ENCODE results near the gene NME2.

The NME2 gene

GRCh38 chr17:51189628-51190027 is 23.4 kb downstream of the NME2 start:
- DNase-seq = no peak
- in situ Hi-C loops (cut with MboI; ENCODE audit: low pct_unique_long_range_greater_than_20kb, low sequenced_read_pairs) = no loop called here

- in situ Hi-C loops (cut with MboI; ENCODE audit: low pct_unique_long_range_greater_than_20kb, low sequenced_read_pairs) = no loop called here
- no peak for DNase-seq
These were observed 25.7 kb downstream of the NME2 start for GRCh38 chr17:51191895-51192294.

- no peak for DNase-seq
- in situ Hi-C loops (cut with MboI; ENCODE audit: low pct_unique_long_range_greater_than_20kb, low sequenced_read_pairs) = no loop called here
These were observed 31.5 kb downstream of the NME2 start for GRCh38 chr17:51197754-51198153.

- in situ Hi-C loops (cut with MboI; ENCODE audit: low pct_unique_long_range_greater_than_20kb, low sequenced_read_pairs) = no loop called here
These were observed 34.1 kb downstream of the NME2 start for GRCh38 chr17:51200295-51200694.

GRCh38 chr17:51200846-51201245 is 34.6 kb downstream of the NME2 start:
- DNase-seq = no peak
- in situ Hi-C loops (cut with MboI; ENCODE audit: low pct_unique_long_range_greater_than_20kb, low sequenced_read_pairs) = no loop called here

More at GRCh38 chr17:51200295-51200694, 34.1 kb downstream of the NME2 start:
- no peak for DNase-seq

- in situ Hi-C loops (cut with MboI; ENCODE audit: low pct_unique_long_range_greater_than_20kb, low sequenced_read_pairs) = no loop called here
- DNase-seq = no peak
These were observed 37.6 kb downstream of the NME2 start for GRCh38 chr17:51203838-51204237.

- in situ Hi-C loops (cut with MboI; ENCODE audit: low pct_unique_long_range_greater_than_20kb, low sequenced_read_pairs) = no loop called here
- no peak for DNase-seq
These were observed 48.7 kb downstream of the NME2 start for GRCh38 chr17:51214920-51215319.

GRCh38 chr17:51217946-51218345 is 51.7 kb downstream of the NME2 start:
- in situ Hi-C loops (cut with MboI; ENCODE audit: low pct_unique_long_range_greater_than_20kb, low sequenced_read_pairs) = no loop called here
- no peak for DNase-seq

GRCh38 chr17:51221322-51221721 is 55.1 kb downstream of the NME2 start:
- DNase-seq = no peak
- in situ Hi-C loops (cut with MboI; ENCODE audit: low pct_unique_long_range_greater_than_20kb, low sequenced_read_pairs) = no loop called here
